ENCODE results near the gene RFNG. TPM values are rescaled to one million over a fixed set of nuclear protein-coding genes. Genes with fewer than 3 reads are reported as not detected.

Gene RFNG
- total RNA-seq, 1 donor from 2014 or later = 61.4 TPM

DNA sequence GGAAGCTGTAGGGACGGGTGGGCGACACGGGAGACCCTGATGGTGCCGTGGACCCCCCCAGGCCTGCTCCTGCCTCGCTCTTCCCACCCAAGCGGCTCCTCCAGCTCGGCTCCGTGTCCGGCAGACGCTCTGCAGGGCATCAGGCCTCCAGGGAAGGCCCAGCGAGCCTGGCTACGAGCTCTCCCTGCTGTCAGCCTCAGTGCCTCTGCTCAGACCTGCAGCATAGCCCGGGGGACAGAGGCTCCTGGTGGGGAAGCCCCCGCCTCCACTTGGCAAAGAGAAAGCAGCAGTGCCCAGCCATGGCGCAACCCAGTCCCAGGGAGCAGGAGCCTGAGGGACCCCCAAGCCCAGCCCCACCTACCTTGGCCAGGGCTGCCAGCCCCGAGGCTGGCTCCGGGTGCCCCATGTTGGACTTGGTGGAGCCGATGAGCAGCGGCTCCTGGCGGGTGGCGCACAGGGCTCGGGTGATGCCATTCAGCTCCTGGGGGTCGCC, 40.5 kb upstream of the RFNG start:
- no peak for DNase-seq (ENCODE audit: extremely low spot score in 2 of 2)
- peaks cover 0 to 90% of the 10 kb centered on the region in 2 donors for H3K36me3 ChIP-seq
- intact Hi-C loops (cut with DNase I) = no loop called here
- no peaks in the 10 kb centered on the region for H3K27me3 ChIP-seq
- TF ChIP-seq, protein P1, sequence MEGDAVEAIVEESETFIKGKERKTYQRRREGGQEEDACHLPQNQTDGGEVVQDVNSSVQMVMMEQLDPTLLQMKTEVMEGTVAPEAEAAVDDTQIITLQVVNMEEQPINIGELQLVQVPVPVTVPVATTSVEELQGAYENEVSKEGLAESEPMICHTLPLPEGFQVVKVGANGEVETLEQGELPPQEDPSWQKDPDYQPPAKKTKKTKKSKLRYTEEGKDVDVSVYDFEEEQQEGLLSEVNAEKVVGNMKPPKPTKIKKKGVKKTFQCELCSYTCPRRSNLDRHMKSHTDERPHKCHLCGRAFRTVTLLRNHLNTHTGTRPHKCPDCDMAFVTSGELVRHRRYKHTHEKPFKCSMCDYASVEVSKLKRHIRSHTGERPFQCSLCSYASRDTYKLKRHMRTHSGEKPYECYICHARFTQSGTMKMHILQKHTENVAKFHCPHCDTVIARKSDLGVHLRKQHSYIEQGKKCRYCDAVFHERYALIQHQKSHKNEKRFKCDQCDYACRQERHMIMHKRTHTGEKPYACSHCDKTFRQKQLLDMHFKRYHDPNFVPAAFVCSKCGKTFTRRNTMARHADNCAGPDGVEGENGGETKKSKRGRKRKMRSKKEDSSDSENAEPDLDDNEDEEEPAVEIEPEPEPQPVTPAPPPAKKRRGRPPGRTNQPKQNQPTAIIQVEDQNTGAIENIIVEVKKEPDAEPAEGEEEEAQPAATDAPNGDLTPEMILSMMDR (IDR thresholded peaks at IDR 0.05) = no peak
- TF ChIP-seq POLR2A (IDR thresholded peaks at IDR 0.05) (no peak), POLR2AphosphoS5 (IDR thresholded peaks at IDR 0.05; ENCODE audit: insufficient read depth in 1 of 2, low read depth in 1 of 2) (no peak)
- H3K4me1 ChIP-seq = peaks cover 20% of the 10 kb centered on the region
- no peak overlapping the region for H3K27ac ChIP-seq
- H3K9me3 ChIP-seq = no peaks in the 10 kb centered on the region
- H3K4me3 ChIP-seq = no peak overlapping the region

DNA sequence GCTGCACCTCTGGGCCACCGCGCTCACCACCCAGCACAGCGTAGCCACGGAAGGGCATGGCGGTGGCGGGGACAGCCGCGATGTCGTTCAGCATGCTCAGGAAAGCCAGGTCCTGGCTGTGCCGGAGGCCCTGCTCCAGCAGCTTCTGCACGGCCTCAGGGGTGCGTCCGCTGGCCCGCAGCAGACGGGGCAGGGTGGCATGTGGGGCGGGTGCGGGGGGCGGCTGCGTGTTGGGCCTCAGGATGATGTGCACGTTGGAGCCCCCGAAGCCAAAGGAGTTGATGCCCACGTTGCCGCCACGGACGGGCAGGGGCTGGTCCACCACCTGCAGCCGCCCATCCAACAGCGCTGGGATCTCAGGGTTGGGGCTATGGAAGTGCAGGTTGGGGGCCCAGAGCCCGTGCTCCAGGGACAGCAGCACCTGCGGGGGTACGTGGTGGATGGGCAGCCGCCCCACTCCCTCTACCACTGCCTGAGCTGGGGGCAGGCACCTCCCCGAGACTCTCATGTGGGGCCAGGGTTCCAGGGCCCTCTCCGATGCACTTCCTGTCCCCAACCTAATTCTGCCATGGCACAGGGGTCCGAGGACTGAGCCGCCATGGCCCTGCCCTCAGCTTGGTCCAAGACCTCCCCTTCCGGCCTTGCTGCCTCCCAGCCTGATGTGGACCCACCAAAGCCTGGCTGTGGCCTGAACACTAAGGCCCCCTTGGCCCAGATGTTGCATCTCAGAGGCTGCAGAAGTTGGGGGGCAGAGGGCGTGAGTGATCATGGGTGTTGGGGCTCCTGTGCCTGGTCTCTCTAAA, 39.9 kb upstream of the RFNG start:
- no peaks in the 10 kb centered on the region for H3K9me3 ChIP-seq
- no peak overlapping the region for H3K4me3 ChIP-seq
- TF ChIP-seq, protein P1 (IDR thresholded peaks at IDR 0.05) = no peak
- TF ChIP-seq POLR2AphosphoS5 (IDR thresholded peaks at IDR 0.05; ENCODE audit: insufficient read depth in 1 of 2, low read depth in 1 of 2) (no peak), POLR2A (IDR thresholded peaks at IDR 0.05) (no peak)
- H3K36me3 ChIP-seq = peaks cover 0 to 97% of the 10 kb centered on the region in 2 donors
- intact Hi-C loops (cut with DNase I) = no loop called here
- no peaks in the 10 kb centered on the region for H3K27me3 ChIP-seq
- DNase-seq (ENCODE audit: extremely low spot score in 2 of 2) = no peak
- H3K27ac ChIP-seq = no peak overlapping the region
- peaks cover 14% of the 10 kb centered on the region for H3K4me1 ChIP-seq

DNA sequence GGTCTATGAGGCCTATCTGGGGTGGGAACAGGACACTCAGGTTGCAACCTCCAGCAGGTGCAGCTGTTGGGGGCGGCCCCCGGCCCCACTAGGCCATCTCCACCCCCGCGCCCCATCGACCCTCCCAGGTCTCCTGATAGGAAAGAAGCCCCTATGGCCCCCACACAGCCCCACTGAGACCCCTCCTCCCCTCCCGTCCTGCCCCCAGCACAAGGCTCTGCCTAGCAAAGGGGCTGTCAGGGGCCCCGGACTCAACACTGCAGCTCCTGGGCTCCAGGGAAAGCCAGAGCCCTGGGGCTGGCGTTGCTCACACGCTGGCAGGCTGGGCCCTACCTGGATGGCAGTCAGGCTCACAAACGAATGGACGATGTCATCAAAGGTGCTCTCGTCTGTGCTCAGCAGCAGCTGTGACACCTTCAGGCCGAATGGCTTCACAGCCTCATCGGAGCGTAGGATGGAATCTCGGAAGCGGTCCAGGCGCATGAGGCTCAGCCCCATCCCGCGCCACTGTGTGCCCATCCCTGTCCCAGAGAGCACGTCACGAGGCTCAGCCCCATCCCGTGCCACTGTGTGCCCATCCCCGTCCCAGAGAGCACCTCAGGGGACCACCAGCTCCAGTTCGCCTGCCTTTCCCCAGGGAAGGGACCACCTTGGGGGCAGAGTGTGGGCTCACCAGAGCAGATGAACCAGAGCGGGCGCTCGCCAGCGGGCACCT, 39.1 kb upstream of the RFNG start:
- no peak for DNase-seq (ENCODE audit: extremely low spot score in 2 of 2)
- TF ChIP-seq POLR2A (IDR thresholded peaks at IDR 0.05) (no peak), POLR2AphosphoS5 (IDR thresholded peaks at IDR 0.05; ENCODE audit: insufficient read depth in 1 of 2, low read depth in 1 of 2) (no peak)
- TF ChIP-seq, protein P1 (IDR thresholded peaks at IDR 0.05) = no peak
- Histone ChIP-seq H3K36me3 (peaks cover 0 to 100% of the 10 kb centered on the region in 2 donors), H3K27ac (no peak overlapping the region), H3K4me3 (no peak overlapping the region), H3K27me3 (no peaks in the 10 kb centered on the region), H3K9me3 (no peaks in the 10 kb centered on the region), H3K4me1 (peaks cover 6% of the 10 kb centered on the region)
- intact Hi-C loops (cut with DNase I) = no loop called here

DNA sequence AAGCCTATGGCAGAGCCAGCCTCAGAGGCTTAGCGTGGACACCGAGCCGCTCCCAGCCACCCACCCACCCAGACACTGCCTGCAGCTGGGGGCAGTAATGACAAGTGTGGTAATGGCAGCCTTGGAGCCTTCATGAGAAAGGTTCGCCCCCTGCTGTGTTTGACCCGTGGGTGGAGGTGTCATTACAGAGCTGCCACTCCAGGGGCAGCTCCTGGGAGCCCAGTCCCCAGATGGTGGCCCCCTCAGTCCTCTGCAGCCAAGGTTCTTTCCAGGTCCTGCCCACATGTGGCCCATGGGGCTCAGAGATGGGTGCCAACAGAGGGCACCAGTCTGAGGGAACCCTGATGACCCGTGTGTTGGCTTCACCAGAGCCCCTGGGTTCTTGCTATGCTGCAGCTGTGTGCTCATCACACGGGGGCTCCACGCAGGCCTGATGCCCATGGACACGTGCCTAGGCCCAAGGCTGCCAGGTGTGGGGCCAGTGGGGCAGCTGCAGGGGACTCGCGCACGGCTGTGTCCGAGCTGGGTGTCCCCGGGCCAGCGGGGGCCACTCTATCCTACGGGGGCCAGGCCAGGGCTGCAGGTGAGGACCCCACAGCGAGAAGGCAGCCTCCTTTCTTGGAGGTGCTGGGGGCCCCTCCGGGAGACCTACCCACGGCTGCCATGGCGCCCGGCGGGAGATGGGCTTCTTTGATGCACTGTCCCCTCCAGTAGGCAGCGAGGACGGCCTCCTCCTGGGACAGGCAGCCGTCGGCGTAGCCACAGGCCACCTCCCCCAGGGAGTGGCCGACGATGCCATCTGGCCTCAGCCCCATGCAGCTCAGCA, 38.3 kb upstream of the RFNG start:
- intact Hi-C loops (cut with DNase I) = no loop called here
- Histone ChIP-seq H3K4me3 (no peak overlapping the region), H3K9me3 (no peaks in the 10 kb centered on the region), H3K36me3 (peaks cover 0 to 100% of the 10 kb centered on the region in 2 donors), H3K27ac (no peak overlapping the region), H3K4me1 (no peaks in the 10 kb centered on the region), H3K27me3 (no peaks in the 10 kb centered on the region)
- TF ChIP-seq, protein P1 (IDR thresholded peaks at IDR 0.05) = no peak
- TF ChIP-seq POLR2A (IDR thresholded peaks at IDR 0.05) = no peak
- TF ChIP-seq POLR2AphosphoS5 (IDR thresholded peaks at IDR 0.05; ENCODE audit: insufficient read depth in 1 of 2, low read depth in 1 of 2) = no peak
- no peak for DNase-seq (ENCODE audit: extremely low spot score in 2 of 2)

Data from vagina (tissue), 2 donors.